ENCODE data around the gene EML3. TPM values are rescaled to one million over a fixed set of nuclear protein-coding genes. Genes with fewer than 3 reads are reported as not detected.
A peak's percentile ranks its signal among the peaks of the same experiment; 100 is the strongest.

The EML3 gene
- total RNA-seq, 1 donor from 2014 or later = 26.7 TPM

DNA sequence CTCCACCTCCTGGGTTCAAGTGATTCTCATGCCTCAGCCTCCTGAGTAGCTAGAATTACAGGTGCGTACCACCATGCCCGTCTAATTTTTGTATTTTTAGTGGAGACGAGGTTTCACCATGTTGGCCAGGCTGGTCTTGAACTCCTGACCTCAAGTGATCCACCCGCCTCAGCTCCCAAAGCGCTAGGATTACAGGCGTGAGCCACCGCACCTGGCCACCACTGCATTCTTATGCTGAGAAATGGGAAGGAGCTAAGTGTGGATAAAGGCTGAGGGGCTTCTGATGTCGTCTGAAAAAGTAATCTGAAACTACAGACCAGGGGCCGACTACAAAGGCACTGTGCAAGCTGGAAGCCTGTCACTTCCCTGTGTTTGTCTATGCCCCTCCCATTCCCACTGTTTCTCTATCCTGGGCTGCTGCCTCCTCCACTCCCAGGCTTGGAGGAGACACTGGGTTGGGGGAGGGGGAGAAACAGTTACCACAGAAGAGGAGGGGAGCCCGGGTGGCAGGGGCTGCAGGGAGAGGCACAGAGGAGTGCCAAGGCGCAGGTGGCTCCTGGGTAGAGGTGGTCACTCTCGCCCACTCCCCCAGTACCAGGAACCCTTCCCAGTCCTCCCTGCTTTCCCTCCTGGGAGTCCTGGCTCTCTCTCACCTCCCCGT is 8.0 kb downstream of the EML3 start:
- Mint-ChIP-seq H3K27ac (ENCODE audit: unreplicated experiment) (no peak overlapping the region), H3K4me1 (ENCODE audit: low read depth, unreplicated experiment) (peaks cover 12% of the 10 kb centered on the region), H3K27me3 (ENCODE audit: unreplicated experiment) (peaks cover 21% of the 10 kb centered on the region), H3K9me3 (ENCODE audit: unreplicated experiment) (peaks cover 20% of the 10 kb centered on the region), H3K36me3 (ENCODE audit: unreplicated experiment) (peaks cover 8% of the 10 kb centered on the region), H3K4me3 (ENCODE audit: unreplicated experiment) (no peak overlapping the region)
- TF ChIP-seq, protein P1, sequence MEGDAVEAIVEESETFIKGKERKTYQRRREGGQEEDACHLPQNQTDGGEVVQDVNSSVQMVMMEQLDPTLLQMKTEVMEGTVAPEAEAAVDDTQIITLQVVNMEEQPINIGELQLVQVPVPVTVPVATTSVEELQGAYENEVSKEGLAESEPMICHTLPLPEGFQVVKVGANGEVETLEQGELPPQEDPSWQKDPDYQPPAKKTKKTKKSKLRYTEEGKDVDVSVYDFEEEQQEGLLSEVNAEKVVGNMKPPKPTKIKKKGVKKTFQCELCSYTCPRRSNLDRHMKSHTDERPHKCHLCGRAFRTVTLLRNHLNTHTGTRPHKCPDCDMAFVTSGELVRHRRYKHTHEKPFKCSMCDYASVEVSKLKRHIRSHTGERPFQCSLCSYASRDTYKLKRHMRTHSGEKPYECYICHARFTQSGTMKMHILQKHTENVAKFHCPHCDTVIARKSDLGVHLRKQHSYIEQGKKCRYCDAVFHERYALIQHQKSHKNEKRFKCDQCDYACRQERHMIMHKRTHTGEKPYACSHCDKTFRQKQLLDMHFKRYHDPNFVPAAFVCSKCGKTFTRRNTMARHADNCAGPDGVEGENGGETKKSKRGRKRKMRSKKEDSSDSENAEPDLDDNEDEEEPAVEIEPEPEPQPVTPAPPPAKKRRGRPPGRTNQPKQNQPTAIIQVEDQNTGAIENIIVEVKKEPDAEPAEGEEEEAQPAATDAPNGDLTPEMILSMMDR (IDR thresholded peaks at IDR 0.05; ENCODE audit: partially characterized antibody, unreplicated experiment) = no peak
- DNase-seq = no peak

DNA sequence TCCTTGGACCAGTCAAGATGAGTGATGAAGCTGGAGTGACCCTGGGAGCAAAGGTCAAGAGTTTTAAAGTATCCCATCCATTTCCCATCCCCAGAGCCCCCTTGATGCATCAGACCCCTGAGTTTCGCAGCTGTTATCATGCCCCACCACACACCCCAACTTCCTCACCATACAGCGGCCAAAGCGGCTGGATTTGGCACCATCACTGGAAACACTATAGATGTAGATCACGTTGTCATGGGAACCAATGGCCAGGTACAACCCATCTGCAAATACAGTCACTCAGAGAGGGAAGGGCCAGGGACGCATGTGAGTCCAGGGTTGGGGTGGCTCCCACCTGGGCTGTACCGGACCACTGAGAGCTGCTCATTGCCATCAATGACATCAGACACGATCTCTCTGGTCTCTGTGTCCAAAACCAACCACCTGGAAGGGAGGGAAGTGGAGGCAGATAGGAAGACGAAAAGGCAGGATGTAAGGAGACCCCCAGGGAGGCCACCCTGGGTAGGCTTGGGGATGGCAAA is 8.7 kb downstream of the EML3 start:
- peaks cover 18% of the 10 kb centered on the region for H3K4me1 Mint-ChIP-seq (ENCODE audit: low read depth, unreplicated experiment)
- H3K27me3 Mint-ChIP-seq (ENCODE audit: unreplicated experiment) = peaks cover 25% of the 10 kb centered on the region
- H3K36me3 Mint-ChIP-seq (ENCODE audit: unreplicated experiment) = peaks cover 8% of the 10 kb centered on the region
- H3K9me3 Mint-ChIP-seq (ENCODE audit: unreplicated experiment) = peaks cover 25% of the 10 kb centered on the region
- H3K4me3 Mint-ChIP-seq (ENCODE audit: unreplicated experiment) = peak overlapping the region; percentile 86
- TF ChIP-seq, protein P1 (IDR thresholded peaks at IDR 0.05; ENCODE audit: partially characterized antibody, unreplicated experiment) = no peak
- peak overlapping the region; percentile 85 for H3K27ac Mint-ChIP-seq (ENCODE audit: unreplicated experiment)
- no peak for DNase-seq

GRCh38 chr11:62603072-62603408 is 9.5 kb downstream of the EML3 start:
- H3K4me3 Mint-ChIP-seq (ENCODE audit: unreplicated experiment) = peak overlapping the region; percentile 86
- peak overlapping the region; percentile 85 for H3K27ac Mint-ChIP-seq (ENCODE audit: unreplicated experiment)
- DNase-seq = no peak
- H3K9me3 Mint-ChIP-seq (ENCODE audit: unreplicated experiment) = peaks cover 29% of the 10 kb centered on the region
- peaks cover 8% of the 10 kb centered on the region for H3K36me3 Mint-ChIP-seq (ENCODE audit: unreplicated experiment)
- H3K4me1 Mint-ChIP-seq (ENCODE audit: low read depth, unreplicated experiment) = peaks cover 23% of the 10 kb centered on the region
- H3K27me3 Mint-ChIP-seq (ENCODE audit: unreplicated experiment) = peaks cover 27% of the 10 kb centered on the region
- TF ChIP-seq, protein P1 (IDR thresholded peaks at IDR 0.05; ENCODE audit: partially characterized antibody, unreplicated experiment) = no peak

DNA sequence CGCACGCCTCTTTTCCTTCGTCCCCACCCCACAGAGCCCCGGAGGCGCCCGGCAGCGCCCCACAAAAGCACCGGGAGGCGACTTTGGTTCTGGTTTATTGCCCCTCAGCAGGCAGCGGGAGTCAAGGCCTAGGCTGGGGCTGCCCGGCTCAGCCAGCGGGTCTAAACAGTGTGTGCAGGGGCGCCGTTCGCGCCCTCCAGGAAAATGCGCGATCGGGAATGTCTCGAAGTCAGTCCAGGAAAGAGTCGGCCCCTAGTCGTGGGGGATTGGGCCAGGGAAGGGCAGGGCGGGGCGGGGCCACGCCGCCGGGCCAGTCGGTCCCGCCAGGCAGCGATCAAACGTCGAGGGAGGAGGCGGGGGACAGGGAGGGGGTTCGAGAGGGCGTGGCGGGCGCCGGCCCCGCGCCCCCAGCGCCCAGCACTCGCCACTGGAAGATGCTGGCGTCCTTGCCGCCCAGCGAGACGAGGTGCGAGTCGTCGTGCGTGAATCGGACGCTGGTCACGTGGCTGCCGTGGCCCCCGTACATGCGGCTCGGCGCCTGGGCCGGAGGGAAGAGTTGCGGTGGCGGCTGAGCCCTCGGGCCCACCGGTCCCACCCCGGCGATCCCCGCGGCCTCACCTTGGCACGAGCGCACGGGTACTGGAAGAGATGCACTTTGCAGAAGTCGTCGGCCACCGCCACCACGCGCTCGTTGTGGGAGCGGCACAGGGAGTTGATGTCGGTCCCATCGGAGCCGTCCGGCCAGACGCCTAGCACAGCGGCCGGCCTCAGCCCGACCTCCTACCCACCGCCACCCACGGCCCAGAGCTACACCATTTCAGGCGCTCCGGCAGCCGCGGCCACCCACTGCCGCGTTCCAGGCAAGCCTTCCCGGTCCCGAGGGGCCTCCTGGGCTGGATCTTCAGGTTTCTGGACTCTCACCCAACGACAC is 10.2 kb downstream of the EML3 start:
- TF ChIP-seq, protein P1 (IDR thresholded peaks at IDR 0.05; ENCODE audit: partially characterized antibody, unreplicated experiment) = peak; percentile 23
- peaks cover 23% of the 10 kb centered on the region for H3K4me1 Mint-ChIP-seq (ENCODE audit: low read depth, unreplicated experiment)
- DNase-seq = peak; percentile 66

More for the DNA sequence above, 10.2 kb downstream of the EML3 start:
- Mint-ChIP-seq H3K27ac (ENCODE audit: unreplicated experiment) (peak overlapping the region; percentile 86), H3K36me3 (ENCODE audit: unreplicated experiment) (peaks cover 8% of the 10 kb centered on the region), H3K27me3 (ENCODE audit: unreplicated experiment) (peaks cover 27% of the 10 kb centered on the region), H3K9me3 (ENCODE audit: unreplicated experiment) (peaks cover 29% of the 10 kb centered on the region), H3K4me3 (ENCODE audit: unreplicated experiment) (peak overlapping the region; percentile 99)

All from glutamatergic neuron (in vitro differentiated cells).